DMS 273 (cell line): Measurements from ENCODE around the gene LMX1A.

Source experiments
- DNase-seq: peaks from one replicate; lab custom pipeline; 2025; ENCODE audit not compliant: unreplicated experiment; lab: John Stamatoyannopoulos, UW

The LMX1A gene

DNA sequence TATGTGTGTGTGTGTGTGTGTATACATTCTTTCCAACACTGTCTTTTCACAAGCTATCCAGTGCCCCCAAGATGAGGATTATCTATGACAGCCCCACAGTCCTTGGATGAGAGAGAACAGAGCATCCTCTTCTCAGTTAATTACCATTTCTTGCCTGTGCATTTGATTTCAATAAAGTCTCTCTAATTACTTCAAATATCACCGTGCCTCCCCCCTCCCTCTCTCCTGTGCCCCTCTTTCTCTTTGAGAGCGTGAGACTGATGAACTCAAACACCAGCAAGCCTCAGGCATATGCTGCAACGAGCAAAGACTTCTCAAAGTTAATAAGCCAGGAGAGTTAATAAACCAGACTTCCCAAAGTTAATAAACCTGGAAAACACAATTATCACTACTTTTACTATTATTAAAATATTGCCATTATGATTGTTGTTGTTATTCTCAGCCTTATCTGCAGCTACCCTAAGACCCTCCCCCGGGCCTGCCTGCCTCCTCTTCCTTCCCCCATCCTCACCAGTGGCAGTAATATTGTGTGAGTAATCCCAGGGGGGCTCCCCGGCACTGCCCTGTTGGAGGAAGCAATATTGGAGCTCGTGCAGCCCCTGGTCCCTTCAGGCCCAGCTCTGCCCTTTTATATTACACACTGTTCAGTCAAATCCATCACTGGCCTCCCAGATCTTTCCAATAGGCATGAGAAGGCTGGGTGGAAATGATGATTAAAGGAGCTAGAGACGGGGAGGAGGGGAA lies 30.9 kb downstream of the LMX1A start:
- no peak for DNase-seq

DNA sequence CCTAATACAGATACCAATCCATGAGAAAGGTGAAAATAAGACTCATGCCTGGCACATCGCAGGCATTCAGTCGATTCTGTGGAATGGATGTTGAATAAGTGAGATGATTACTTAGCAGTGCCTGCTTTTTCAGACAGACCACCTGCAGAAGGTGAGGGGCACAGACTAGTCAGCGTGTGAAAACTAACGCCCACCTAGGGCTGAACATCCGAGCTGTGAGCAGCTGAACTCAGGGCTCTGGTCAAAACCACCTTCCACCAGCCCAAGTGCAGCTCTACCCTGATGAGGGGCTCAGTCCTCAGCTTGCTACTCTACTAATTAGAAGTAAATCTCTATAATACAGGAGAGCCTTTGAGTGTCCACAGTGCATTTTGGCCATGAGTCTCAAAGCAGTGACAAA lies 32.5 kb downstream of the LMX1A start:
- no peak for DNase-seq

DNA sequence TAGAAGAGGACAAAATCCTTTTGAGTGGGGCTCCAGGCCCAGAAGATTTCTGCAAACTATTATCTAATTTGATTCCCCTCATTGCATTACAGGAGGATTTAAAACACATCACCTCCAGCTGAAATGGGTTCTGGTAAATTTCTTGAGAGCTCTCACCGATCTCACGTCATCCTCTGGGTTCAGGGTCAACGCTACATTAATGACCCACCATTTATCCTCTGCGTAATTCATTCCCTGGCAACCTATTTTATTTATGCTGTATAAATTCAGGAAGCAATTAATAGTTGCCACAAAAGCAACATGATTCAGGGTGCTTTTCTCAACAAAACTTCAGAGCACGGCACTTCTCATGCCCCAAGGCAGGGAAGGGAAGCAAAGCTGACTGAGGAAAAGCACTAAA lies 38.9 kb downstream of the LMX1A start:
- DNase-seq, result no peak

DNA sequence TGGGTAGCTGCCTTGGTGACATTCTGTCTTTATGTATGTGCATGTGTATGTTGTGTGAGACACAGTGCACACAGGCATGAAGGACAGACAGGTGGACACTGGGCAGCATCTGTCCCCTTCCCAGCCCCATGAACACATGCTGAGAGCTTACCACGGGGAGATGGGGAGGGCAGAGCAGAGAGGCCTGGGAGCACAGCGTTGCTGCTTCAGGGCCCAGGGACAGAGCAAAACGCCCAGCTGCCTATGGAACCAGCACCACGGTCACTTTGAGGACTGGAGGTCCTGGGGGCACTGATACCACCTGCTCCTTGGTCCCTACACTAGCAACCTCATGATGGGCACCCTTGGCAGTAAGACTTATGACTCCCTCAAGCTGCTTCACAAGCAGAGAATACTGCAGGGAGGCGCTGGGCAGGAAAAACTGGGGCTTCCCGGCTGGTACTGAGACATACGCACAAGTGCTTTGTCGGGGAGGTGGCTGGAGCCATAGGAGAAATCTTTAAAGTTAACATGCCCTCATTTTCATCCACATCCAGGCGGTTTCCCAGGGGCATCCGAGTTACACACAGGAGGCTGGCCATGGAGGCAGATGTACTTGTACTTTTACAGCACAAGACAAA lies 40.3 kb downstream of the LMX1A start:
- no peak for DNase-seq

DNA sequence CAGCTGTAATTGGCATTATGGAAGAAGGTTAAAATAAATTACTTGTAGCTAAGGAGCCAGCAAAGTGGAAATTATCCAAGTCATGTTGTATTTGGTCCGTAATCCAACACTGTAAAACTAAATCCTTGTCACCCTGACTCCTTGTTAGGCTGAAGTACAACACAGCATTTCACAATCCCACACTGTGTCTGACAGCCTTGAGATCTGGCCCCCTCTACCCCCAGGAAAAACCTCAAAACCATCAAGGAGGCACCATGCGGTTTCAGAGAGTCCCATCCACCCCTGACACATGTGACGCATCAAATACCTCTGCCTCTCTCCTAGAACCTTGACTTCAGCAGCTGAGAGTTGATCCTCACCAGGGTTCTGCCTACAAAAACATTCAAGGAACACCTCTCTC lies 41.0 kb downstream of the LMX1A start:
- DNase-seq, result no peak

DNA sequence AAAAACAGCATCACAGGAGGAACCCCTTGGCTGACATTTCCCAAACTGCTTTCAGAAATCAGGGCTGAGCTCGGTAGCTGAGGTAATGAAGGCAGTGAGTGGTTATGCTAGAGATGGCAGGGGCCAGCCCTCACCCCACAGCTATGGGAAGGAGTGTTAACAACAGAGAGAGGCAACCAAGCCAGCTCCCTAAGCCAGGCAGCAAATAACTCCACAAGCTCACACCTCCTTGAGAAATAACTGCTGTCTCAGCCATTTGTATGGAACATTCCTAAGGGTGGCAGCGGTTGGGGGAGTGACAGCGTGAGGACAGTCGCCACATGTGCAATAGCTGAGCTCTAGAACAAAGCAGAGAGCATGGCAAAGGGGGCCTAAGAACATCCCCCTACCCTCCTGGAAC lies 42.6 kb downstream of the LMX1A start:
- no peak for DNase-seq

DNA sequence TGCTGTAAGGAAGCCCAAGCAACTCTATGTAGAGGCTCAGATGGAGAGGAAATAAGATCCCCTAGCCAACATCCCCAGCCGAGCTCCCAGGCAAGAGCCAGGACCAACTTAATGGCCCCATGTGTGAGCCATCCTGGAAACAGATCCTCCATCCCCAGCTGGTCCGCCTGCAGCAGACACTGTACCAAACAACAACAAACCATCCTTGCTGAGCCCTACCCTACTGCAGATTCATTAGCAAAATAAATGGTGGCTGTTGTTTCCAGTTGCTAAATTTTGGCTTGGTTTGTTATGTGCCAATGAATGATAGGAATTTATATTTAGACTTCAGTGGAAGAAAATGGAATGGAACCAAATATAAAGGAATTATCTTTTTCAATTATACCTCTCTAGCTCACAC lies 43.9 kb downstream of the LMX1A start:
- DNase-seq, result no peak

DNA sequence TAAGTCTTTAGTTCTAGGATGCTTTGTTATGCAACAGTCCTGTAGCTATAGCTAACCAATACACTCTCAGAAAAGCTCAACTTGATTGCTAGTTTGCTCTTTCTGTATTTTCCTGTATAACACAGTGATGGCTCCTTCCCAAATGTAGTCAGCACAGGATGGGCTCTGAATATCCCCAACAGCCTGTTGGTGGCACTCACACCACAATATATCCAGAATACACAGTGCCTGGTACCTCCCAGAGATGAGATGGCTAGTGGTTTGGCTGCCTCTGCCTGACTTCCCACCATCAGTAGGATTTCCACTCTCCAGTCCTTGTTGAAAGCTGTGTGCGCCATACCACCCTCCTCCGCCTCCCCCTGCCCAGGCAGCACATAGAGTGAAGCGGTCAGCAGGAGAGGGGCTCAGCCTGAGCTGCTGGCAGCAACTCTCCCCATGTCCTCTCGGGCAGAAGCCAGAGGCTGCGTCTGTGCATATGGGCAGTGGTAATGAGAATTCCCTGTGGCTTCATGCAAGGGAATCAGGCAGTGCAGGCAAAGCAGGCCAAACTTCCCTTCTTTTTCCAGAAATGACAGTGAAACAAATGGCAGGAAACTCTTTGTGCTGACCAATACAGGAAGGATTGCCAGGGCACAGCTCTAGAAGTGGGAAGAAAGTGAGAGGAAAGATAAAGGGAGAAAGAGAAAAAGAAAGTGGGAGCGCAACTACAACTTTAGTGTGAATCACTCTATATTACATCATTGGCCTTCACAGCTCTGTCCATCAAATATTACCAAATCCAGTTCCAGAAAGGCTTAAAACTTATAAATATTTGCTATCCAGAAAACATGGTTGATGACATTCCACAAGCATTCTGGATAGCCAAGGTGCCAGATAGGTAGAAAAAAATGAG lies 49.7 kb downstream of the LMX1A start:
- peak; percentile 18 for DNase-seq

DNA sequence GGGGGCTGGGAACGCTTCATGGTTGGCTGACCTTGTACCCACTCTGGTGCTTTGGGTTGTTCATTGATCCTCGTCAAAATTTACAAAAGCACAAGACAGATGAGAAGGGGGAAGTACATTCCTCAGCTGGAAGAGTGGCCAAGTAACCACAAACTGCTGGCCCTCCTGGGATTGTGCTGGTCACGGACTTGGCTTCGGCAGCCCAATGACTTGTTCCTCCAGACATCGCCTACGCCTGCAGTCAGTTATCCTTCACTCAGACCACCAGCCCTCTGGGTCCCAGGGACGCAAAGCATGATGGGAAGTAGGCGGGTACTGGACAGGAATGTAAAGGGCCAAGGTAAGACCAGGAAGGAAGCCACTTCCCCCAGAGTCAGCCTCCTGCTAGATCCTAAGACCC lies 53.1 kb downstream of the LMX1A start:
- no peak for DNase-seq

DNA sequence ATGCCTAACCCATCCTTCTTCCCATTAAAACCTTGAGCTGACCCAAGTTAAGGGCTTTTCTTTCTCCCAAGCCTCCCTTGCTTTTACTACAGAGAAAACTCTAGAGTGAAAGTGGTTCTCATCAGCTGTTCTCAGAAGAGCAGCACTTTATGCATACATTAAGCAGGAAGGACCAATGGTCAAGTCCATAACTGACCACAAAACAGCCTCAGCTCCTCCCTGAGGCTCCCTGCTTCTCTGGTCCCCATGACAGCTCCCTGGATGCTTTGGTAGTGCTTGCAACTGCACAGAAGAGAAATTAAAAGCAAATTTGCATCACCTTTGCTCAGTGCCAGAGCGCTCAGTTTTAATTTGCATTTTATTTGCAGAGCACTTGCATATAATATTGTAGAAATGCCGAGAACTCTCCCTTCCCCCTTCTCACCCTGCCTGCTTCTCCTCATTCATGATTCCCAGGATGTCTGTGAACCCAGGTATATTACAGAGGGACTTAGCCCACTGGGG lies 56.1 kb downstream of the LMX1A start:
- DNase-seq, result no peak

DNA sequence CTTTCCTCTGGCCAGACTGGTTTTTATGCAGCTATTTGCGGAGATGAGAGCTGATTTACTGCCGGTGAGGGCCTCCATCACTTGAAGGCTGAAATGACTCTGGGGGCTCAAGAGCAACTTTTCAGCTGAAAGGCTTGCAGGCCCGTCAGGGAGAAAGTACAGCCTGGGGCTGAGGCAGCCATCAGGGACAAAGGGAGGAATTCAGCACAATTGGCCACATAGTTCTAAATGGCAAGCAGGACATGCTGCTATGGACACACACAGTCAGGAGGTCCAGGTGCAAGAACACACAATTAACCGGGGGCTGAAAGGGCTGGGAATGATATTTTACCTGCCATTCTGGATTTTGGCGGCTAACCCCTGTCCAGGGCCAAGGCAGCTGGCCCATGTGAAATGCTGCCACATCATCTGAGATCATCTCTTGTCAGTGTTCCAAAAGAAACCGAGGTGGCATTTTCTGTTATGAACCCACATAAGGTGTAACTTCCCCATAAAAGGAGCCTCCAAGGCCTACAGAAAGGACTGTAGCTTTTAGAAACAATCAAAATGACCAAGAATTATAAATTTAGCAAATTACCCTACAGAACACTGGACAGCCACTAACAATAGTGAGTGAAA lies 58.2 kb downstream of the LMX1A start:
- DNase-seq, result peak; percentile 25

DNA sequence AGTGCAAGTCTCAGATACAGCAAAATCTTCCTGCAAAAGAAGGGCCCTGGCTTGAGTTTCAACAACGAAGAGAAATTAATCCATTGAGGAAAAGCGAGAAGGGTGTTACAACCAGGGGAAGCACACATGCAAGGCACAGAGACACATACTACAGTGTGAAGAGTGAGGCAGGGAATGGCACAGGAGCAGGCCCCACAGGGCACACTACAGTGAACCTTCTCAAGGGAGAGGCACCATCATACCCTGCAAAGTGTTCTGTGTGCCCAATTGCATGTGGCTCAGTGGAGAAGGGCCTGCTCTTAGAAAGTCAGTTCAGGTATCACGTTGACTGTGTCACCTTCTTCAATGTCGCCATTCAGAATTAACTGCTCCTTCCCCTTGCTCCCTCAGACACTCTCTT lies 60.3 kb downstream of the LMX1A start:
- DNase-seq, result no peak

DNA sequence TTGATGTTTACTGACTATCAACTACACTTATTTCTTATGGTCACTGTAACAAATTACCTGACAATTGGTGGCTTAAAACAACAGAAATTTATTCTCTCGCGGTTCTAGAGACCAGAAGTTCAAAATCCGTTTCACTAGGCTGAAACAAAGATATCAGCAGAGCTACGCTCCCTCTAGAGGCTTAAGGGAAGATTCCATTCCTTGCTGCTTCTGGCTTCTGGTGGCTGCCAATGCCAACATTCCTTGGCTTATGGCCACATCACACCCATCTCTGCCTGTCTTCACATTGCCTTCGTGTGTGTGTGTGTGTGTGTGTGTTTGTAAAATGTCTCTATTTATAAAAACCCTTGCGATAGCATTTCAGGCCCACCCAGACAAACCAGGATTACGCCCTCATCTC lies 66.4 kb downstream of the LMX1A start:
- peak; percentile 79 for DNase-seq

DNA sequence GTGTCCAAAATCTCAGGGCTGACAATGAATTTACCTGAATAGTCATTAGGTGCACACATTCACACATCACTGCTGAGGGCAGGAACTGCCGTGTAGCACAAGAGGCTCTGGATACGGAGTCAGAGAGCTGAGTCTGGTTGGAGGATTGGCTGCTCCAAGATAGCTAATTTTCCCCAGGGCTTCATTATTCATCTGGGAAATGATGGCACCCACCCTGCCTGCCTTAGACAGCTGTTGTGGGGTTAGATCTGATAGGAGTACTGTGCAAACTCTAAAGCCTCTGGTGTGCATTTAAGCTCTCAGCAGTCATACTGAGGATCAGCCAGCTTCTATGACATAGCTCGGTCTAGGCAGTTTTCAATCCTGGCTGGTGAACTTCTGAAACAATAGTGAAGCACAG lies 67.0 kb downstream of the LMX1A start:
- DNase-seq, result peak; percentile 84

DNA sequence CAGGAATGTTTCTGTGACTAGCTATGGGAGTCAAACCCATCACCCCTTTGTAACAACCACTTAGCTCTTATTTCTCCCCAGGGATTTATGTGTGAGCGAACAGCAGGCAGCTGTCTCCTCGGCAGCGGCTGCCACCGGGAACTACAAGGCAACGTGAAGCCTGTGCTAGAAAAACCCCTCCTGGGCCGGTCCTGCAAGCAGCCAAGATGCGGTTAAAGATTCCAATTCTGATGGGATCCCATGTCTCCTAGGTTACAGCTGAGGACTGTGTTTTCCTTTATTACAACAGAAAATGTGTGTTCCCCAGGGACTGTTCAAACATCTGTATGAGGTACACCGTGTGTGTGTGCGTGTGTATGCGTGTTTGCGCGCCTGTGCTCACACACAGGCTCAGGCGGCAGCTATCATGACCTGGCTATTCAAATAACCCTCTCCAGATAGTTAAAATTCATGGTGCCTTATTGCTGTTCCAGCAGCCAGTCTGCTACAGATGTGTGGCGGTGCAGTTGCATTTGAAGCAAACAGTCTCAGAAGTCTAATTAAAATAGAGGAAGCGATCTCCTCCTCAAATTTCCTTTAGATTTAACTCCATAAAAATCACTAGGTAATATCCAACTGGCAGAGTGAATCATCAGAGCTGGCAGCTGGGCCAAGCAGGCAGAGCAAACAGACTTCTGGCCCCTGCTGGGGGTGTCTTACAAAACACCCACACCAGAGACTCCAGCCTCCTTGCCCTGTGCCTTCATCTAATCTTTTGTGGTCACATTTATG lies 68.0 kb downstream of the LMX1A start:
- peak; percentile 97 for DNase-seq

DNA sequence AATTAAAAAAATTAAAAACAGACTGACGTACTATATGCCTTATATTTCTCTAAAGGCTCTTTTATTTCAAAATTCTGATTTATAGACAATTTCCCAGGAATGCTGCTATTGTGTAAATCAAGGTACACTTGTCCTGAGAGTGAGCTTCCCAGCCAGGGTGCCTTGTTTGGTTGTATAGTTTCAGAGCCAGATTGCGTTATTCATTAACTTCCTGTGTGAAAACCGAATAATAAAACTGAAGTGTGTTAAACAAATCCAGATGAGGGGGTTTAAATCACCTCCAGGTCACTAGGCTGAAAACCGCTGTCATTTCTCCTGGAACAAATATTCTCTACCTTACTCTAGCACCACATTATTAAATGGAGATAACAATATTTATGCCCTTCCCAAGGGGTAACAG lies 68.7 kb downstream of the LMX1A start:
- DNase-seq, result peak; percentile 43

DNA sequence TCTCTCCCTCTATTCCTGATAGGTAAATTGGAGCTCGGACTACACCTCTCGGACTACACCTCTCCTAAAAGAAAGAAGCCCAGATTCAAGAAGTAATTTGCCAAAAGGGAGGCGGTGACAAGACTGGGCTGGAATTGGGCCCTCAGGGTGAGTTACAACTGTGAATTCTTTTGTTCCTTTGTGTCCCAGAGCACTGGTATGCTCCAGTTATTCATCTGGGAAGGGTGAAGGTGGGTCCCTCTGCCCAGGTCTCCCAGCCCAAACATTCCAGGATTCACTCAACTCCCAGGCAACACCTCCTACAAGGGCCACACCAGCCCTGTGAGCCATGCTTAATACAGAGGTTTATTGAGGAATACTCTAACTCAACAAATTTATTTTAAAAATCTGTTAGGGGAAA lies 69.2 kb downstream of the LMX1A start:
- DNase-seq, result no peak

DNA sequence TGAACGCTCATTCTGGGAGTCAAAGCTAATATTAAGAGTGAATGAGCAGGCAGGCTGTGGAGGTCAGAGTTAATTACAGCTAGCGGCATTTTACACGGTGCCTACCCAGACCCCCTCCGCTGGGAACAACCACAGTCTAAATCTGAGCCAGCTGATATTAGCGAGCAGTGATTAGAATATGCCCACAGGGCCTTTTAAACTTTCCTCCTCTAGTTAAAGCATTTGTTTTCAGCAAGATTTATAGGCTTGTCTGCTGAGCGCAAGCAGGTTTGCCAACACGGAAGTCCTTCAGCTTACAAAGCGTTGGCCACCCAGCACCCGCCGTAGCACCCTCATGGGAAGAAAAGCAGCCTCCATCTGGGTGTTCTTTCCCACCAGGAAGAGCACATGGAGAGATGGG lies 72.1 kb downstream of the LMX1A start:
- peak; percentile 48 for DNase-seq

DNA sequence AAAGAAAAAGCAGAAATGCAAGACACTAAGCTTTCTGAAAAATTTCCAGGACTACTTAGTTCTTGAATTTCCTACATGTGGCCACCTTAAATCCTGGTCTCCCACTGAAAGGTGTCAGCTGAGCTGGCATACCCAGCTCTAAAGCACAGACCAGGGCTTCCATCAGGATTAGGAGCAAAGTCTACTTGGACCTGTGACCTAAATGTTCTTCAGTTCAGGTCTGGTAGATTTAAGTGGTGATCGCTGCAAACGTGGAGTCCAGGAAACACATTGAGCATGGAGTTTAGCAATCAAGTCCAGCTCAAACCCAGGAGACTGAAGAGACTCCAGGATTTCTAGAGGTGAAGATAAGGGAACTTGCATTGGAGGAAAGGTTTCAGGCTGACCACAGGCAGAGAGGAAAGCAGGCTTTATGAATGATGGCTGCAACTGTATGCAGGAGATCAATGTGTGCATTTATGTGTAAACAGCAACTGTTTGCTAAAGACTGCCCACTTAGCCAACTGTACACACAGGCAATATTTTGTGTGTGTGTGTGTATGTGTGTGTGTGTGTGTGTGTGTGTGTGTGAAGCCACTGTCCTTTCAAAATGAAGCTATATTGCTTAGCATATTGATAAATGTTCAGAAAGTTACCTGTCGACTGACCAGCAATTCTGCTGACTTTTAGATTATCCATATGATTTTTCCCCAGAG lies 75.2 kb downstream of the LMX1A start:
- no peak for DNase-seq

DNA sequence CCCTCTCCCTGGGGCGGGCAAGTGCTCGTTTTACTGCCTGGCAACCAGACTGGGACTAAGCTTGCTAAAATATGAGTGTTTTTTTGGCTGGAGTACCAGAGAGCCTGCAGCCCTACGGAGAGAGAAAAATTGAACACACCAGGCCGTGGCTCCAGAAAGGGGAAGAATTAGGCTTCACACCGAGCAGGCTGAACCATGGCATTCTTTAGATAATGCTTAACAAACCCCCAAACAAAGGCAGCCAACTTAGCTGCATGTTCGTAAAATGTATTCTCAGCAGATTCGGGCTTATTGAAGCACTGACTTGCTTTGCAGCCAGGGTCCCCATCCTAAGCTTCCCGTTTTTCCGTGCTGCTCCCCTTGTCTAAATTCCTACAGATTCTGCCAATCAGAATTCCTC lies 76.6 kb downstream of the LMX1A start:
- DNase-seq, result no peak
